Measurements from ENCODE around the gene CLIC5.

DNA sequence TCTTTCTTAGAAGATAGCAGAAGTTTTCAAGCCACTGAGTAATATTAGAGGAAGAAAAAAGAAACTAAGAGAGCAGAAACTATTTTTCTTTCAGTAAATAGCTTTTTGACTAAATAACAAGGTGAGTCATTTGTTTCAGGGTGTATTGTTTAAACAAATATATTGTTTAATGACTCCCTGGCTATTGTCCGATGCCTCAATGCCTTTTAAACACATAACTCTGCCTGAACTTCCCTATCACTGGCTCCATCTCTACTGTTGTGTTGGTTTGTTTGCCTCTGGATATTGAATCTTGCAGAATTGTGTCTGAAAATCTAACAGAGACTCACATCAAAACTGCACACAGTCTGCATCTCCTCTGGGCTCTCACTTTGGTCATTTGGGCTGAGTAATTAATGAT is 19.6 kb upstream of the CLIC5 start:
- TF ChIP-seq POLR2A (IDR thresholded peaks at IDR 0.05) (no peak), POLR2AphosphoS5 (IDR thresholded peaks at IDR 0.05) (no peak)
- TF ChIP-seq, protein P1, sequence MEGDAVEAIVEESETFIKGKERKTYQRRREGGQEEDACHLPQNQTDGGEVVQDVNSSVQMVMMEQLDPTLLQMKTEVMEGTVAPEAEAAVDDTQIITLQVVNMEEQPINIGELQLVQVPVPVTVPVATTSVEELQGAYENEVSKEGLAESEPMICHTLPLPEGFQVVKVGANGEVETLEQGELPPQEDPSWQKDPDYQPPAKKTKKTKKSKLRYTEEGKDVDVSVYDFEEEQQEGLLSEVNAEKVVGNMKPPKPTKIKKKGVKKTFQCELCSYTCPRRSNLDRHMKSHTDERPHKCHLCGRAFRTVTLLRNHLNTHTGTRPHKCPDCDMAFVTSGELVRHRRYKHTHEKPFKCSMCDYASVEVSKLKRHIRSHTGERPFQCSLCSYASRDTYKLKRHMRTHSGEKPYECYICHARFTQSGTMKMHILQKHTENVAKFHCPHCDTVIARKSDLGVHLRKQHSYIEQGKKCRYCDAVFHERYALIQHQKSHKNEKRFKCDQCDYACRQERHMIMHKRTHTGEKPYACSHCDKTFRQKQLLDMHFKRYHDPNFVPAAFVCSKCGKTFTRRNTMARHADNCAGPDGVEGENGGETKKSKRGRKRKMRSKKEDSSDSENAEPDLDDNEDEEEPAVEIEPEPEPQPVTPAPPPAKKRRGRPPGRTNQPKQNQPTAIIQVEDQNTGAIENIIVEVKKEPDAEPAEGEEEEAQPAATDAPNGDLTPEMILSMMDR (IDR thresholded peaks at IDR 0.05), result no peak

Data from gastroesophageal sphincter (tissue), 3 donors.